HCT116 (cell line): ENCODE data around the gene ARHGAP9. TPM values are rescaled to one million over a fixed set of nuclear protein-coding genes. Genes with fewer than 3 reads are reported as not detected.

Experiments used
- ATAC-seq: fragments of 200-7000 bp; cut with Tn5 transposase; 2 replicates; pipeline ENCODE4 v1.9.1; 2020; ENCODE audit warnings: mild to moderate bottlenecking, moderate library complexity
- BruUV-seq: library from RNA; stranded (reverse); fragments of 400-500 nt; replicated peaks from 2 replicates; lab custom pipeline; 2021; lab: Mats Ljungman, UMichigan
- CTCF ChIA-PET: fragments of 300-600 bp; sonication (Branson Sonifier 250); formaldehyde crosslinking; loops from one replicate; lab custom pipeline; 2021; ENCODE audit warnings: antibody characterized with exemption; lab: Charles Lee
- POLR2A ChIA-PET: fragments of 300-600, 350-600 bp; sonication (Branson Sonifier 250); formaldehyde crosslinking; loops from one replicate; lab custom pipeline; 2021; ENCODE audit warnings: antibody characterized with exemption; lab: Charles Lee
- RAD21 ChIA-PET, 2 experiments: fragments of 300-600 bp; sonication (Branson Sonifier 250); formaldehyde crosslinking; loops; one replicate each; lab custom pipeline; 2023; ENCODE audit warnings: low total read pairs in 2 of 2; ENCODE audit not compliant: uncharacterized antibody in 2 of 2, unreplicated experiment in 2 of 2, low non-redundant PET in 1 of 2; lab: Charles Lee
- DNase-seq: peaks from one replicate; pipeline ENCODE4 v3.0.0-alpha.2; 2010; ENCODE audit warnings: low read depth, low spot score
- H2AFZ ChIP-seq: fragments of 200-600 bp; shearing (Covaris generic), sonication (generic); 2 replicates; pipeline ENCODE4 v1.6.1; 2017; ENCODE audit warnings: low read depth, mixed run types, mixed read lengths, antibody characterized with exemption, low read length; ENCODE audit not compliant: poor library complexity, severe bottlenecking
- H3K27ac ChIP-seq: 2 replicates; pipeline ENCODE4 v1.5.1; 2012; ENCODE audit warnings: low read depth, low read length
- H3K27me3 ChIP-seq: fragments of 200-600 bp; sonication (generic); 2 replicates; pipeline ENCODE4 v1.6.1; 2016; ENCODE audit warnings: mixed run types, low read length, mixed read lengths; ENCODE audit not compliant: insufficient read depth
- H3K36me3 ChIP-seq, 2 experiments: fragments of 200-500 bp in 1 of 2; fragments of 200-600 bp in 1 of 2; sonication (Bioruptor generic) in 1 of 2; sonication (generic) in 1 of 2; 2 replicates each; pipeline versions ENCODE4 v1.5.1 to v1.6.1; 2014 to 2016; ENCODE audit warnings: low read length in 2 of 2, inconsistent platforms in 1 of 2, mixed read lengths in 1 of 2, mixed run types in 1 of 2; ENCODE audit not compliant: insufficient read depth in 2 of 2, control insufficient read depth in 1 of 2
- H3K4me1 ChIP-seq, 2 experiments: fragments of 200-600 bp in 1 of 2; sonication (generic) in 1 of 2; 2 replicates each; pipeline versions ENCODE4 v1.5.1 to v1.6.1; 2012 to 2017; ENCODE audit warnings: low read length in 2 of 2, inconsistent platforms in 1 of 2, mild to moderate bottlenecking in 1 of 2, mixed read lengths in 1 of 2, mixed run types in 1 of 2, moderate library complexity in 1 of 2; ENCODE audit not compliant: insufficient read depth in 2 of 2, control insufficient read depth in 1 of 2
- H3K4me2 ChIP-seq: fragments of 200-600 bp; sonication (generic); 2 replicates; pipeline ENCODE4 v1.6.1; 2017; ENCODE audit warnings: mixed run types, low read length, mixed read lengths
- H3K4me3 ChIP-seq, 2 experiments: fragments of 200-600 bp in 1 of 2; sonication (generic) in 1 of 2; replicated peaks in 1 of 2; 2 replicates each; pipeline ENCODE4 v1.5.1; 2011 to 2016; ENCODE audit warnings: low read length in 2 of 2, control low read depth in 1 of 2, low read depth in 1 of 2, mild to moderate bottlenecking in 1 of 2, mixed read lengths in 1 of 2, mixed run types in 1 of 2
- H3K79me2 ChIP-seq: fragments of 200-600 bp; sonication (generic); 2 replicates; pipeline ENCODE4 v1.6.1; 2017; ENCODE audit warnings: mild to moderate bottlenecking, mixed run types, low read length, moderate library complexity, mixed read lengths; ENCODE audit not compliant: insufficient read depth
- H3K9ac ChIP-seq: fragments of 200-600 bp; sonication (generic); 2 replicates; pipeline ENCODE4 v1.6.1; 2016; ENCODE audit warnings: low read length, mixed read lengths
- H3K9me2 ChIP-seq: fragments of 200-600 bp; sonication (generic), shearing (Covaris generic); 2 replicates; pipeline ENCODE4 v1.6.1; 2017; ENCODE audit warnings: mixed run types, mild to moderate bottlenecking, moderate library complexity; ENCODE audit not compliant: insufficient read depth
- H3K9me3 ChIP-seq, 2 experiments: fragments of 200-500 bp in 1 of 2; fragments of 200-600 bp in 1 of 2; sonication (Bioruptor generic) in 1 of 2; sonication (generic) in 1 of 2; 2 replicates each; pipeline ENCODE4 v1.6.1; 2014 to 2017; ENCODE audit warnings: low read length in 2 of 2, mixed read lengths in 2 of 2, inconsistent platforms in 1 of 2, low read depth in 1 of 2, mild to moderate bottlenecking in 1 of 2, mixed run types in 1 of 2, moderate library complexity in 1 of 2; ENCODE audit not compliant: control insufficient read depth in 1 of 2, insufficient read depth in 1 of 2
- H4K20me1 ChIP-seq: fragments of 200-600 bp; sonication (generic), shearing (Covaris generic); 2 replicates; pipeline ENCODE4 v1.6.1; 2017; ENCODE audit warnings: mixed run types, mild to moderate bottlenecking, moderate library complexity; ENCODE audit not compliant: insufficient read depth
- ATF3 ChIP-seq: IDR thresholded peaks from 2 replicates; pipeline ENCODE4 v1.6.1; 2012
- CBX3 ChIP-seq: IDR thresholded peaks from 2 replicates; pipeline ENCODE4 v1.6.1; 2012; ENCODE audit warnings: low read depth
- CEBPB ChIP-seq: IDR thresholded peaks from 2 replicates; pipeline ENCODE4 v1.6.1; 2012; ENCODE audit warnings: low read depth
- CTCF ChIP-seq, 3 experiments: fragments of 200-600 bp in 1 of 3; sonication (generic) in 1 of 3; IDR thresholded peaks in 2 of 3; conservative IDR thresholded peaks in 1 of 3; 2 replicates each; pipeline ENCODE4 v1.5.1; 2012 to 2017; ENCODE audit warnings: low read depth in 2 of 3, low read length in 2 of 3, antibody characterized with exemption in 1 of 3, borderline replicate concordance in 1 of 3, control low read depth in 1 of 3, mild to moderate bottlenecking in 1 of 3, mixed read lengths in 1 of 3, mixed run types in 1 of 3, moderate library complexity in 1 of 3; ENCODE audit not compliant: insufficient read depth in 1 of 3
- EGR1 ChIP-seq: IDR thresholded peaks from 2 replicates; pipeline ENCODE4 v1.6.1; 2012; ENCODE audit warnings: low read depth
- ELF1 ChIP-seq: IDR thresholded peaks from 2 replicates; pipeline ENCODE4 v1.6.1; 2012; ENCODE audit warnings: low read depth, borderline replicate concordance
- EZH2 ChIP-seq: fragments of 200-600 bp; sonication (generic); IDR thresholded peaks from 2 replicates; pipeline ENCODE4 v1.6.1; 2017; ENCODE audit warnings: antibody characterized with exemption, mixed run types
- EZH2phosphoT487 ChIP-seq: fragments of 200-600 bp; IDR thresholded peaks from 2 replicates; pipeline ENCODE4 v1.6.1; 2018; ENCODE audit warnings: antibody characterized with exemption, borderline replicate concordance
- JUND ChIP-seq: IDR thresholded peaks from 2 replicates; pipeline ENCODE4 v1.6.1; 2012
- REST ChIP-seq: IDR thresholded peaks from 2 replicates; pipeline ENCODE4 v1.6.1; 2012; ENCODE audit warnings: low read depth
- SP1 ChIP-seq: IDR thresholded peaks from 2 replicates; pipeline ENCODE4 v1.6.1; 2012; ENCODE audit warnings: low read depth
- SRF ChIP-seq: IDR thresholded peaks from 2 replicates; pipeline ENCODE4 v1.6.1; 2012; ENCODE audit warnings: low read depth
- TCF7L2 ChIP-seq: IDR thresholded peaks from 2 replicates; pipeline ENCODE4 v1.7.0; 2011; ENCODE audit warnings: borderline replicate concordance, inconsistent platforms; ENCODE audit not compliant: insufficient read depth, insufficient read length; ENCODE audit errors: extremely low read depth
- YY1 ChIP-seq: IDR thresholded peaks from 2 replicates; pipeline ENCODE4 v1.6.1; 2011; ENCODE audit warnings: low read length, low read depth, moderate library complexity, mild to moderate bottlenecking; ENCODE audit not compliant: insufficient replicate concordance; ENCODE audit errors: extremely low read depth
- ZBTB33 ChIP-seq: IDR thresholded peaks from 2 replicates; pipeline ENCODE4 v1.6.1; 2011; ENCODE audit warnings: mild to moderate bottlenecking, low read length, moderate library complexity; ENCODE audit not compliant: insufficient replicate concordance; ENCODE audit errors: extremely low read depth
- ZFX ChIP-seq: fragments of 450-650 bp; IDR thresholded peaks from 2 replicates; pipeline ENCODE4 v1.6.1; 2017
- ZNF274 ChIP-seq: fragments of 200-500 bp; sonication (Bioruptor generic); IDR thresholded peaks from 2 replicates; pipeline ENCODE4 v1.6.1; 2014; ENCODE audit warnings: mild to moderate bottlenecking, low read depth, low read length, inconsistent platforms
- intact Hi-C: fragments of 100-400 bp; cut with micrococcal nuclease; formaldehyde crosslinking; loops from 2 replicates; pipeline ENCODE4 v1.10.0; 2022
- total RNA-seq: library from RNA; stranded (reverse); gene quantifications from one replicate; pipeline ENCODE4 v1.2.1, GENCODE V29; 2021; ENCODE audit not compliant: unreplicated experiment

The ARHGAP9 gene
- total RNA-seq, 1 experiment from 2014 or later: 0.84 TPM

GRCh38 chr12:57485695-57486094 is 6.0 kb upstream of the ARHGAP9 start:
- peaks cover 4 to 14% of the 10 kb centered on the region in 2 experiments; a peak in 3 of 4 replicates for H3K4me1 ChIP-seq
- CTCF ChIA-PET: interaction anchor here (0.8 kb wide), 1 partner anchor 27 kb away, joined by 3 read pairs; no protein-coding TSS in a partner anchor

More at GRCh38 chr12:57485695-57486094, 6.0 kb upstream of the ARHGAP9 start:
- Histone ChIP-seq H4K20me1 (no peaks in the 10 kb centered on the region), H3K27ac (no peak overlapping the region), H3K4me2 (no peak overlapping the region), H3K9me3 (no peaks in the 10 kb centered on the region), H3K27me3 (peaks cover 7% of the 10 kb centered on the region), H3K4me3 (no peak overlapping the region), H3K9me2 (no peaks in the 10 kb centered on the region), H2AFZ (no peak overlapping the region), H3K9ac (no peak overlapping the region), H3K36me3 (peaks cover 7 to 18% of the 10 kb centered on the region in 2 experiments), H3K79me2 (peaks cover 27% of the 10 kb centered on the region)
- intact Hi-C loops: loop anchor here (2.0 kb wide), 1 partner anchor 27 kb away; the partner anchor contains the start of gene GLI1
- BruUV-seq: no TSS peak
- ChIA-PET POLR2A (interaction anchor here (0.8 kb wide), 1 partner anchor 30 kb away, joined by 3 read pairs; the partner anchor contains the start of gene INHBE), RAD21 (no interaction called here)
- ATAC-seq (no peak), DNase-seq (no peak)
- no peak for TF ChIP-seq JUND
- TF ChIP-seq TCF7L2: no peak
- TF ChIP-seq CTCF (IDR thresholded peaks at IDR 0.05 in 2 of 3, conservative IDR thresholded peaks at IDR 0.05 in 1 of 3; ENCODE audit: borderline replicate concordance in 1 of 3, insufficient read depth in 1 of 3, low read depth in 2 of 3, low read length in 2 of 3): no peak
- TF ChIP-seq EZH2: no peak
- TF ChIP-seq ZNF274: no peak
- no peak for TF ChIP-seq REST
- no peak for TF ChIP-seq SRF
- no peak for TF ChIP-seq ZBTB33
- no peak for TF ChIP-seq CEBPB
- no peak for TF ChIP-seq ZFX
- no peak for TF ChIP-seq CBX3
- no peak for TF ChIP-seq YY1
- TF ChIP-seq EZH2phosphoT487: no peak
- TF ChIP-seq SP1: no peak
- TF ChIP-seq EGR1: no peak
- no peak for TF ChIP-seq ATF3
- TF ChIP-seq ELF1: no peak
